Right atrium auricular region (tissue), 2 donors: ENCODE data around the gene CEMIP. TPM values are rescaled to one million over a fixed set of nuclear protein-coding genes. Genes with fewer than 3 reads are reported as not detected.

Experiments
- DNase-seq: peaks from one replicate; pipeline ENCODE4 v3.0.0-alpha.2; 2019; ENCODE audit warnings: low spot score
- H3K27ac ChIP-seq, 2 donors: fragments of 200-600 bp; sonication (generic); 1 replicate in 1 of 2; 2 replicates in 1 of 2; pipeline ENCODE4 v1.5.1; 2016 to 2019
- H3K27me3 ChIP-seq, 2 donors: fragments of 200-600 bp; sonication (generic); one replicate each; pipeline versions ENCODE4 v1.5.1 to v1.6.0; 2017 to 2019
- H3K36me3 ChIP-seq: fragments of 200-600 bp; sonication (generic); one replicate; pipeline ENCODE4 v1.5.1; 2016
- H3K4me1 ChIP-seq, 2 donors: fragments of 200-600 bp; sonication (generic); one replicate each; pipeline versions ENCODE4 v1.5.1 to v1.6.0; 2017 to 2019
- H3K4me3 ChIP-seq, 2 donors: fragments of 200-600 bp; sonication (generic); 1 replicate in 1 of 2; 2 replicates in 1 of 2; pipeline ENCODE4 v1.5.1; 2017 to 2019; ENCODE audit warnings: mild to moderate bottlenecking in 1 of 2, moderate library complexity in 1 of 2
- H3K9me3 ChIP-seq, 2 donors: fragments of 200-600 bp; sonication (generic); one replicate each; pipeline ENCODE4 v1.5.1; 2019
- CTCF ChIP-seq, 2 donors: fragments of 200-600 bp; sonication (generic); IDR thresholded peaks; one replicate each; pipeline ENCODE4 v1.5.1; 2019; ENCODE audit warnings: antibody characterized with exemption in 2 of 2
- total RNA-seq, 2 donors: library from RNA; depleted of rRNA; stranded (reverse); fragments of >200 nt; gene quantifications; one replicate each; pipeline ENCODE4 v1.1.0, GENCODE V29; 2016

CEMIP gene
- total RNA-seq, 2 donors from 2014 or later = 0.22 to 2.9 TPM

- Histone ChIP-seq H3K4me3 (no peak overlapping the region), H3K36me3 (no peaks in the 10 kb centered on the region), H3K9me3 (no peaks in the 10 kb centered on the region), H3K27ac (peak overlapping the region; percentile 18 to 93), H3K4me1 (peaks cover 0 to 40% of the 10 kb centered on the region in 2 donors), H3K27me3 (no peaks in the 10 kb centered on the region)
- no peak for DNase-seq
- no peak for TF ChIP-seq CTCF (IDR thresholded peaks at IDR 0.05)
Measured at GRCh38 chr15:80992006-80992405, 212.8 kb downstream of the CEMIP start.

- peak overlapping the region in 1 of 2 donors; percentile 93 for H3K27ac ChIP-seq
- no peak for TF ChIP-seq CTCF (IDR thresholded peaks at IDR 0.05)
- H3K9me3 ChIP-seq = no peaks in the 10 kb centered on the region
- H3K4me3 ChIP-seq = no peak overlapping the region
- H3K36me3 ChIP-seq = no peaks in the 10 kb centered on the region
- no peak for DNase-seq
- peaks cover 0 to 35% of the 10 kb centered on the region in 2 donors for H3K4me1 ChIP-seq
- H3K27me3 ChIP-seq = no peaks in the 10 kb centered on the region
Measured at GRCh38 chr15:80992441-80992840, 213.3 kb downstream of the CEMIP start.

GRCh38 chr15:80996247-80996646 lies 217.1 kb downstream of the CEMIP start:
- TF ChIP-seq CTCF (IDR thresholded peaks at IDR 0.05) = peak; percentile 11 to 52
- DNase-seq = no peak
- Histone ChIP-seq H3K9me3 (no peaks in the 10 kb centered on the region), H3K27ac (no peak overlapping the region), H3K4me3 (no peak overlapping the region), H3K27me3 (no peaks in the 10 kb centered on the region), H3K4me1 (peaks cover 0 to 7% of the 10 kb centered on the region in 2 donors), H3K36me3 (no peaks in the 10 kb centered on the region)

DNA sequence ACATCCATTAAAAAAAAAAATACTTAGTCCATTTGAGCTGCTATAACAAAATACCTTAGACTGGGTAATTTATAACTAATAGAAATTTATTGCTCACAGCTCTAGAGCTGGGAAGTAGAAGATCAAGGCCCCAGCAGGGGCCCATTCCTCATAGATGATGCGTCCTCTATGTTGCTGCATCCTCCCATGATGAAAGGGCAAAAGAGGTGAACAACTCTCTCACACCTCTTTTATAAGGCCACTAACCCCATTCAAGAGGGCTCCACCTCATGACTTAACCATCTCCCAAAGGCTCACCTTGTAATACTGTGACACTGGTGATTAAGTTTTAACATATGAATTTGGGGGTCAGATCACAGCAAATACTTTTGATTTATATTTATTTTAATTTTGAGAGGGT lies 218.5 kb downstream of the CEMIP start:
- peaks cover 0 to 7% of the 10 kb centered on the region in 2 donors for H3K4me1 ChIP-seq
- no peaks in the 10 kb centered on the region for H3K27me3 ChIP-seq
- H3K9me3 ChIP-seq = no peaks in the 10 kb centered on the region
- peaks cover 6% of the 10 kb centered on the region for H3K36me3 ChIP-seq
- no peak overlapping the region for H3K27ac ChIP-seq
- TF ChIP-seq CTCF (IDR thresholded peaks at IDR 0.05) = no peak
- no peak for DNase-seq
- H3K4me3 ChIP-seq = no peak overlapping the region

GRCh38 chr15:80998251-80998650 lies 219.1 kb downstream of the CEMIP start:
- peak overlapping the region; percentile 5 to 32 for H3K27ac ChIP-seq
- no peaks in the 10 kb centered on the region for H3K27me3 ChIP-seq
- no peak overlapping the region for H3K4me3 ChIP-seq

More at GRCh38 chr15:80998251-80998650, 219.1 kb downstream of the CEMIP start:
- Histone ChIP-seq H3K36me3 (peaks cover 10% of the 10 kb centered on the region), H3K4me1 (peaks cover 0 to 12% of the 10 kb centered on the region in 2 donors), H3K9me3 (no peaks in the 10 kb centered on the region)
- no peak for DNase-seq
- no peak for TF ChIP-seq CTCF (IDR thresholded peaks at IDR 0.05)
